Measurements from ENCODE around the gene CCDC18.

The CCDC18 gene

GRCh38 chr1:93196591-93196990, 16.1 kb downstream of the CCDC18 start:
- no peaks in the 10 kb centered on the region for H3K79me2 ChIP-seq (ENCODE audit: low read length)
- H3K4me1 ChIP-seq (ENCODE audit: low read length) = peaks cover 9% of the 10 kb centered on the region; the same call in 1 of the 2 replicates

GRCh38 chr1:93199150-93199549, 18.6 kb downstream of the CCDC18 start:
- Histone ChIP-seq H3K36me3 (replicated peaks; ENCODE audit: low read depth, low read length) (peaks cover 29% of the 10 kb centered on the region), H3K9me3 (ENCODE audit: insufficient read depth, low read length) (no peaks in the 10 kb centered on the region), H3K79me2 (ENCODE audit: low read length) (no peaks in the 10 kb centered on the region), H3K4me1 (ENCODE audit: low read length) (peaks cover 9% of the 10 kb centered on the region; the same call in 1 of the 2 replicates), H4K20me1 (ENCODE audit: insufficient read depth, low read length) (no peaks in the 10 kb centered on the region), H3K9ac (ENCODE audit: low read length) (no peak overlapping the region), H3K27me3 (ENCODE audit: low read depth, low read length) (no peaks in the 10 kb centered on the region), H2AFZ (ENCODE audit: low read depth, low read length) (no peak overlapping the region), H3K4me3 (ENCODE audit: low read length) (no peak overlapping the region), H3K4me2 (ENCODE audit: low read length) (no peak overlapping the region), H3K27ac (ENCODE audit: low read length) (no peak overlapping the region)
- TF ChIP-seq EZH2phosphoT487 (IDR thresholded peaks at IDR 0.05; ENCODE audit: low read depth) = no peak
- TF ChIP-seq CTCF (IDR thresholded peaks at IDR 0.05; ENCODE audit: low read depth, low read length) = no peak

More at GRCh38 chr1:93196591-93196990, 16.1 kb downstream of the CCDC18 start:
- Histone ChIP-seq H3K4me3 (ENCODE audit: low read length) (no peak overlapping the region), H3K27ac (ENCODE audit: low read length) (no peak overlapping the region), H3K4me2 (ENCODE audit: low read length) (no peak overlapping the region), H3K27me3 (ENCODE audit: low read depth, low read length) (no peaks in the 10 kb centered on the region), H3K9me3 (ENCODE audit: insufficient read depth, low read length) (no peaks in the 10 kb centered on the region), H2AFZ (ENCODE audit: low read depth, low read length) (no peak overlapping the region), H3K9ac (ENCODE audit: low read length) (no peak overlapping the region), H4K20me1 (ENCODE audit: insufficient read depth, low read length) (no peaks in the 10 kb centered on the region), H3K36me3 (replicated peaks; ENCODE audit: low read depth, low read length) (peaks cover 21% of the 10 kb centered on the region)
- TF ChIP-seq CTCF (IDR thresholded peaks at IDR 0.05; ENCODE audit: low read depth, low read length) (no peak), EZH2phosphoT487 (IDR thresholded peaks at IDR 0.05; ENCODE audit: low read depth) (no peak)

GRCh38 chr1:93200086-93200620, 19.6 kb downstream of the CCDC18 start:
- H3K4me3 ChIP-seq (ENCODE audit: low read length) = no peak overlapping the region
- H2AFZ ChIP-seq (ENCODE audit: low read depth, low read length) = no peak overlapping the region
- H4K20me1 ChIP-seq (ENCODE audit: insufficient read depth, low read length) = no peaks in the 10 kb centered on the region
- H3K9me3 ChIP-seq (ENCODE audit: insufficient read depth, low read length) = no peaks in the 10 kb centered on the region
- H3K36me3 ChIP-seq (replicated peaks; ENCODE audit: low read depth, low read length) = peaks cover 30% of the 10 kb centered on the region
- no peak overlapping the region for H3K27ac ChIP-seq (ENCODE audit: low read length)
- no peak overlapping the region for H3K4me2 ChIP-seq (ENCODE audit: low read length)
- no peaks in the 10 kb centered on the region for H3K79me2 ChIP-seq (ENCODE audit: low read length)
- no peaks in the 10 kb centered on the region for H3K27me3 ChIP-seq (ENCODE audit: low read depth, low read length)
- peaks cover 14% of the 10 kb centered on the region for H3K4me1 ChIP-seq (ENCODE audit: low read length)
- H3K9ac ChIP-seq (ENCODE audit: low read length) = no peak overlapping the region
- no peak for TF ChIP-seq EZH2phosphoT487 (IDR thresholded peaks at IDR 0.05; ENCODE audit: low read depth)
- TF ChIP-seq CTCF (IDR thresholded peaks at IDR 0.05; ENCODE audit: low read depth, low read length) = no peak

GRCh38 chr1:93200714-93201113, 20.2 kb downstream of the CCDC18 start:
- Histone ChIP-seq H3K9ac (ENCODE audit: low read length) (no peak overlapping the region), H2AFZ (ENCODE audit: low read depth, low read length) (no peak overlapping the region), H3K36me3 (replicated peaks; ENCODE audit: low read depth, low read length) (peaks cover 29% of the 10 kb centered on the region), H3K4me2 (ENCODE audit: low read length) (no peak overlapping the region), H3K4me3 (ENCODE audit: low read length) (no peak overlapping the region), H3K9me3 (ENCODE audit: insufficient read depth, low read length) (no peaks in the 10 kb centered on the region), H3K4me1 (ENCODE audit: low read length) (peaks cover 17% of the 10 kb centered on the region), H4K20me1 (ENCODE audit: insufficient read depth, low read length) (no peaks in the 10 kb centered on the region), H3K27me3 (ENCODE audit: low read depth, low read length) (no peaks in the 10 kb centered on the region), H3K27ac (ENCODE audit: low read length) (no peak overlapping the region), H3K79me2 (ENCODE audit: low read length) (no peaks in the 10 kb centered on the region)
- no peak for TF ChIP-seq EZH2phosphoT487 (IDR thresholded peaks at IDR 0.05; ENCODE audit: low read depth)
- TF ChIP-seq CTCF (IDR thresholded peaks at IDR 0.05; ENCODE audit: low read depth, low read length) = no peak
